ENCODE data around the gene ZNF320.

GRCh38 chr19:52898101-52898500, 666 bp upstream of the ZNF320 start:
- TF ChIP-seq GATA2 (IDR thresholded peaks at IDR 0.05; ENCODE audit: low read depth, low read length) (no peak), GATA3 (IDR thresholded peaks at IDR 0.05; ENCODE audit: low read depth, low read length) (no peak)

All from SH-SY5Y (cell line).